ENCODE results near the gene XXYLT1.

The XXYLT1 gene

GRCh38 chr3:195078891-195079440, 192.0 kb downstream of the XXYLT1 start:
- no peak overlapping the region for H3K27ac ChIP-seq (ENCODE audit: low read depth, low read length, poor library complexity, severe bottlenecking)
- H3K36me3 ChIP-seq (ENCODE audit: insufficient read depth, low read length) = no peaks in the 10 kb centered on the region
- no peak overlapping the region for H3K4me2 ChIP-seq (ENCODE audit: low read length)
- H3K9me2 ChIP-seq (ENCODE audit: low read depth, low read length) = no peaks in the 10 kb centered on the region
- no peak overlapping the region for H3K4me3 ChIP-seq (ENCODE audit: low read depth, low read length, poor library complexity, severe bottlenecking)
- no peak overlapping the region for H3K9ac ChIP-seq (ENCODE audit: low read length)
- no peaks in the 10 kb centered on the region for H3K4me1 ChIP-seq (ENCODE audit: insufficient read depth, low read length, severe bottlenecking)
- H2AFZ ChIP-seq (ENCODE audit: low read length) = no peak overlapping the region
- TF ChIP-seq CTCF (IDR thresholded peaks at IDR 0.05; ENCODE audit: low read length) = no peak
- no peaks in the 10 kb centered on the region for H4K20me1 ChIP-seq (ENCODE audit: insufficient read depth, low read length)
- H3K79me2 ChIP-seq (ENCODE audit: insufficient read depth, low read length) = no peaks in the 10 kb centered on the region
- no peaks in the 10 kb centered on the region for H3F3A ChIP-seq (ENCODE audit: insufficient read depth, low read length)
- H3K9me3 ChIP-seq (ENCODE audit: low read length) = no peaks in the 10 kb centered on the region
- H3K27me3 ChIP-seq (ENCODE audit: insufficient read depth, low read length) = 0 out of 2 replicates have a peak, but pooled peaks cover 5% of the 10 kb centered on the region

- no peaks in the 10 kb centered on the region for H3K9me2 ChIP-seq (ENCODE audit: low read depth, low read length)
- H3K9me3 ChIP-seq (ENCODE audit: low read length) = no peaks in the 10 kb centered on the region
- no peak overlapping the region for H3K9ac ChIP-seq (ENCODE audit: low read length)
- no peaks in the 10 kb centered on the region for H3F3A ChIP-seq (ENCODE audit: insufficient read depth, low read length)
- H3K27ac ChIP-seq (ENCODE audit: low read depth, low read length, poor library complexity, severe bottlenecking) = no peak overlapping the region
- H2AFZ ChIP-seq (ENCODE audit: low read length) = no peak overlapping the region
- H3K79me2 ChIP-seq (ENCODE audit: insufficient read depth, low read length) = no peaks in the 10 kb centered on the region
- H3K36me3 ChIP-seq (ENCODE audit: insufficient read depth, low read length) = no peaks in the 10 kb centered on the region
- no peak overlapping the region for H3K4me2 ChIP-seq (ENCODE audit: low read length)
- no peaks in the 10 kb centered on the region for H4K20me1 ChIP-seq (ENCODE audit: insufficient read depth, low read length)
- TF ChIP-seq CTCF (IDR thresholded peaks at IDR 0.05; ENCODE audit: low read length) = no peak
- no peaks in the 10 kb centered on the region for H3K4me1 ChIP-seq (ENCODE audit: insufficient read depth, low read length, severe bottlenecking)
- H3K27me3 ChIP-seq (ENCODE audit: insufficient read depth, low read length) = 0 out of 2 replicates have a peak, but pooled peaks cover 5% of the 10 kb centered on the region
- no peak overlapping the region for H3K4me3 ChIP-seq (ENCODE audit: low read depth, low read length, poor library complexity, severe bottlenecking)
Observed at GRCh38 chr3:195077611-195078540, 193.1 kb downstream of the XXYLT1 start.

- H3F3A ChIP-seq (ENCODE audit: insufficient read depth, low read length) = no peaks in the 10 kb centered on the region
- no peak overlapping the region for H3K27ac ChIP-seq (ENCODE audit: low read depth, low read length, poor library complexity, severe bottlenecking)
- H4K20me1 ChIP-seq (ENCODE audit: insufficient read depth, low read length) = no peaks in the 10 kb centered on the region
- H3K9me3 ChIP-seq (ENCODE audit: low read length) = no peaks in the 10 kb centered on the region
- no peak overlapping the region for H2AFZ ChIP-seq (ENCODE audit: low read length)
- H3K9ac ChIP-seq (ENCODE audit: low read length) = no peak overlapping the region
- no peaks in the 10 kb centered on the region for H3K4me1 ChIP-seq (ENCODE audit: insufficient read depth, low read length, severe bottlenecking)
- no peak overlapping the region for H3K4me3 ChIP-seq (ENCODE audit: low read depth, low read length, poor library complexity, severe bottlenecking)
- H3K9me2 ChIP-seq (ENCODE audit: low read depth, low read length) = no peaks in the 10 kb centered on the region
- H3K36me3 ChIP-seq (ENCODE audit: insufficient read depth, low read length) = no peaks in the 10 kb centered on the region
- H3K79me2 ChIP-seq (ENCODE audit: insufficient read depth, low read length) = no peaks in the 10 kb centered on the region
- TF ChIP-seq CTCF (IDR thresholded peaks at IDR 0.05; ENCODE audit: low read length) (no peak), EZH2 (IDR thresholded peaks at IDR 0.05; ENCODE audit: borderline replicate concordance, low read length) (no peak)
- H3K27me3 ChIP-seq (ENCODE audit: insufficient read depth, low read length) = 0 out of 2 replicates have a peak, but pooled peaks cover 5% of the 10 kb centered on the region
- no peak overlapping the region for H3K4me2 ChIP-seq (ENCODE audit: low read length)
Observed at GRCh38 chr3:195076981-195077610, 193.9 kb downstream of the XXYLT1 start.
